ENCODE results near the gene EIPR1.

EIPR1 gene

DNA sequence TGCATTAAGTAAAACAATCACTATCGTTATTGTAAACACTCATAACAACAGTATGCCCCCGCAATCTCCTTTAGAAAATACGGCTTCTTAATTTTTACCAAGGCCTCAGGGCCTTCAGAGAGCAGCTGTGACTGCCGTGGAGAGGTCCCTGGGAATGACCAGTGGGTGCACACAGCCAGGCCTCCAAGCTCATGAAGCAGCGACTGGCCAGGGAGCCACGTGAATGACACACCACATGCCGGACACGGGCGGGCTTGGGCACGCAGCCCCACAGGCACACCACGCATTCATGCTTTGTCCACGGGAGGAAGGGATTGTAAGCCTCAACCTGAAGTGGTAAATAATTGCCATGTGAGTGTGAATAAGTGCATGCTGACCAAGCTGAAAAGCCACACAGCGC lies 121.0 kb downstream of the EIPR1 start:
- Histone ChIP-seq H3K9me3 (ENCODE audit: insufficient read depth, low read length) (no peaks in the 10 kb centered on the region), H2AFZ (ENCODE audit: low read depth, low read length, severe bottlenecking) (no peak overlapping the region), H3K9me2 (replicated peaks; ENCODE audit: insufficient read depth, low read length) (no peaks in the 10 kb centered on the region), H3K4me3 (ENCODE audit: insufficient read depth, low read length, poor library complexity, severe bottlenecking) (no peak overlapping the region), H3K9ac (ENCODE audit: low read length) (no peak overlapping the region), H3F3A (ENCODE audit: insufficient read depth) (no peaks in the 10 kb centered on the region), H4K20me1 (ENCODE audit: low read depth, low read length) (no peaks in the 10 kb centered on the region), H3K27ac (ENCODE audit: low read depth, low read length) (no peak overlapping the region), H3K79me2 (ENCODE audit: insufficient read depth, low read length) (no peaks in the 10 kb centered on the region), H3K36me3 (ENCODE audit: low read length) (peaks cover 2% of the 10 kb centered on the region; the same call in 1 of the 2 replicates), H3K27me3 (ENCODE audit: low read length) (no peaks in the 10 kb centered on the region), H3K4me2 (ENCODE audit: low read depth, low read length, poor library complexity, severe bottlenecking) (no peak overlapping the region)
- TF ChIP-seq EZH2phosphoT487 (conservative IDR thresholded peaks at IDR 0.05; ENCODE audit: low read length): no peak
- TF ChIP-seq, protein P1, sequence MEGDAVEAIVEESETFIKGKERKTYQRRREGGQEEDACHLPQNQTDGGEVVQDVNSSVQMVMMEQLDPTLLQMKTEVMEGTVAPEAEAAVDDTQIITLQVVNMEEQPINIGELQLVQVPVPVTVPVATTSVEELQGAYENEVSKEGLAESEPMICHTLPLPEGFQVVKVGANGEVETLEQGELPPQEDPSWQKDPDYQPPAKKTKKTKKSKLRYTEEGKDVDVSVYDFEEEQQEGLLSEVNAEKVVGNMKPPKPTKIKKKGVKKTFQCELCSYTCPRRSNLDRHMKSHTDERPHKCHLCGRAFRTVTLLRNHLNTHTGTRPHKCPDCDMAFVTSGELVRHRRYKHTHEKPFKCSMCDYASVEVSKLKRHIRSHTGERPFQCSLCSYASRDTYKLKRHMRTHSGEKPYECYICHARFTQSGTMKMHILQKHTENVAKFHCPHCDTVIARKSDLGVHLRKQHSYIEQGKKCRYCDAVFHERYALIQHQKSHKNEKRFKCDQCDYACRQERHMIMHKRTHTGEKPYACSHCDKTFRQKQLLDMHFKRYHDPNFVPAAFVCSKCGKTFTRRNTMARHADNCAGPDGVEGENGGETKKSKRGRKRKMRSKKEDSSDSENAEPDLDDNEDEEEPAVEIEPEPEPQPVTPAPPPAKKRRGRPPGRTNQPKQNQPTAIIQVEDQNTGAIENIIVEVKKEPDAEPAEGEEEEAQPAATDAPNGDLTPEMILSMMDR (IDR thresholded peaks at IDR 0.05; ENCODE audit: insufficient read depth, low read length, poor library complexity, severe bottlenecking): no peak

DNA sequence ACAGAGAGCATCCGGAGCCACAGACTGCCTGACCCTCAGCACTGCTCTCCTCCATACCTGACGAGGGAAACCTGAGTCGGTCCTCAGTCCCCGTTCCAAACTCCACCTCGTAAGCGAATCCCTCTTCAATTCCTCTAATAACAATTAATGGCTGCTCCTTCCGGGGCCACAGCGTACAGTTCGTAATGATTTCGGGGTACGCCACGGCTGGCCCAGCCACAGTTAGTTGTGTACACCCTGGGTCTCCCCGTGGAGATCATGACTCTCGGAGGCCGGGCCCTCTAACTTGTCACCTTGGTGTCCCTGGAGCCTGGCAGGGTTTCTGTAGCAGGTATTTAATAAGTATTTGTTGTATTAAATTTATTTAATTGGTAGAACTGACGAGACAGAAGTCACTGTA lies 121.5 kb downstream of the EIPR1 start:
- Histone ChIP-seq H3K4me3 (ENCODE audit: insufficient read depth, low read length, poor library complexity, severe bottlenecking) (no peak overlapping the region), H3K4me2 (ENCODE audit: low read depth, low read length, poor library complexity, severe bottlenecking) (no peak overlapping the region), H3K79me2 (ENCODE audit: insufficient read depth, low read length) (no peaks in the 10 kb centered on the region), H3K9me2 (replicated peaks; ENCODE audit: insufficient read depth, low read length) (no peaks in the 10 kb centered on the region), H3K27me3 (ENCODE audit: low read length) (no peaks in the 10 kb centered on the region), H3K36me3 (ENCODE audit: low read length) (peaks cover 4% of the 10 kb centered on the region; the same call in 1 of the 2 replicates), H2AFZ (ENCODE audit: low read depth, low read length, severe bottlenecking) (no peak overlapping the region), H3K9me3 (ENCODE audit: insufficient read depth, low read length) (no peaks in the 10 kb centered on the region), H3K27ac (ENCODE audit: low read depth, low read length) (no peak overlapping the region), H3F3A (ENCODE audit: insufficient read depth) (no peaks in the 10 kb centered on the region), H4K20me1 (ENCODE audit: low read depth, low read length) (no peaks in the 10 kb centered on the region), H3K9ac (ENCODE audit: low read length) (no peak overlapping the region)
- TF ChIP-seq, protein P1 (IDR thresholded peaks at IDR 0.05; ENCODE audit: insufficient read depth, low read length, poor library complexity, severe bottlenecking): no peak
- no peak for TF ChIP-seq EZH2phosphoT487 (conservative IDR thresholded peaks at IDR 0.05; ENCODE audit: low read length)

DNA sequence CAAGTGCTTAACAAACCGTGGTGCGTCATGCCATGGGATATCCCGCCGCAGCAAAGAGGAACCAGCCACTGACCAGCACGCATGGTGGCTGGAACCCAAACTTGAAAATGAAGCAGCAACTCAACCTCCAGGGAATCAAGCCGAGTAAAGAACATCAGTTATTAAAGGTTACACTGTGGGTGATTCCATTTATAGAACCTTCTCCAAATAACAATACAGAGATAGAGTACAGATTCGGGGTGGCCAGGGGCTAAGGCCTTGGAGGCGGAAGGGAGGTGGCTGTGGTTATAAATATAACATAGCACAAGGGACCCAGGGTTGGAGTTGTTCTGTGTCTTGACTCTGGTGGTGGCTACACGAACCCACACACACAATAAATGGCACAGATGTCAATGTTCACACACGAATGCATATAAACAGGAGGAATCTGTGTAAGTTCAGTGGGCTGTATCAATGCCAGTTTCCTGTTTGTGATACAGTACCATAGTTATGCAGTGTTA lies 123.1 kb downstream of the EIPR1 start:
- no peak overlapping the region for H3K9ac ChIP-seq (ENCODE audit: low read length)
- H3K79me2 ChIP-seq (ENCODE audit: insufficient read depth, low read length): no peaks in the 10 kb centered on the region
- no peak for TF ChIP-seq EZH2phosphoT487 (conservative IDR thresholded peaks at IDR 0.05; ENCODE audit: low read length)
- TF ChIP-seq, protein P1 (IDR thresholded peaks at IDR 0.05; ENCODE audit: insufficient read depth, low read length, poor library complexity, severe bottlenecking): no peak
- H2AFZ ChIP-seq (ENCODE audit: low read depth, low read length, severe bottlenecking): no peak overlapping the region
- H3K36me3 ChIP-seq (ENCODE audit: low read length): peaks cover 8% of the 10 kb centered on the region; the same call in 1 of the 2 replicates
- no peaks in the 10 kb centered on the region for H3K27me3 ChIP-seq (ENCODE audit: low read length)
- no peak overlapping the region for H3K27ac ChIP-seq (ENCODE audit: low read depth, low read length)
- H3K4me2 ChIP-seq (ENCODE audit: low read depth, low read length, poor library complexity, severe bottlenecking): no peak overlapping the region
- no peak overlapping the region for H3K4me3 ChIP-seq (ENCODE audit: insufficient read depth, low read length, poor library complexity, severe bottlenecking)
- H3K9me3 ChIP-seq (ENCODE audit: insufficient read depth, low read length): 0 out of 2 replicates have a peak, but pooled peaks cover 3% of the 10 kb centered on the region
- H4K20me1 ChIP-seq (ENCODE audit: low read depth, low read length): no peaks in the 10 kb centered on the region
- H3K9me2 ChIP-seq (replicated peaks; ENCODE audit: insufficient read depth, low read length): no peaks in the 10 kb centered on the region
- no peaks in the 10 kb centered on the region for H3F3A ChIP-seq (ENCODE audit: insufficient read depth)
